NCI-H526 treated with DMSO at 0.1 percent for 48 hours (cell line): ENCODE data around the gene PRR15L.

Source experiments
- DNase-seq: peaks from one replicate; lab custom pipeline; 2025; lab: John Stamatoyannopoulos, UW

Gene PRR15L

GRCh38 chr17:47959825-47960655 lies 2.4 kb upstream of the PRR15L start:
- peak; percentile 81 for DNase-seq

DNA sequence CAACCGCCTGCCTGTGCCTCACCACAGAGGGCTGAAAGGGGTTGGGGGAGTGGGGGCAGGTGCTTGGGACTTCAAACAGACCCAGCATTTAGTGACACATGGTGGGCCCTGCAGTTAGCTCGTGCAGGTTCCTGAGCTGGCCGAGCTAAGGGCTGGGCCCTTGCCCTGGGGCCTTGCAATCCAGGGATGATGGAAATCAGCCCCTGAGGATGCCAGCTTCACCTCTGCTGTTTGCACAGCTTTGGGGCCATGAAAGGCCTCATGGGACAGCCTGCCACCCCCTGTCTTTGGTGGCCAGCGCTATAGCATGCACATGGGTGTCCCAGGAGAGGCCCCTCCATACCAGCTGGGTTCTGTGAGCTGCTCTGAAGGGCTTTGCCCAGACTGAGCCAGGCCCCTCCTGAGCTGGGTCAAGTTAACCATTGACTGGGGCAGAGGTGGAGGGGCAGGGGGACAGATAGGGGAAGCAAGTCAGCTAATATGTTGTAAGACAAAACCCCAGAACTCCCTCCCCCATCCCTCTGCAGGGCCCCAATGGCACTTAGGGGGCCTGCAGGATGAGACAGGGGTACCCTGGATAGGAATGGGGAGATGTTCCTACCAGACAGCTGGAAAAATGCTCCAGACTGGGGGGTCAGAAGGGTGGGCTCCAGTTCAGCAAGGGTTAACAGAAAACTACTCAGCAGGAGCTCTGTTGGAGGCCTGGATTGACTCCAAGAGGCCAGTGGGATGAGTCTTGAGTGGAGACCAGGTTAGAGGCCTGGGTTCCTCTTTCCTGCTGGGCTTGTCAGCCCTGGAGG lies 692 bp downstream of the PRR15L start:
- DNase-seq, result peak; percentile 45

DNA sequence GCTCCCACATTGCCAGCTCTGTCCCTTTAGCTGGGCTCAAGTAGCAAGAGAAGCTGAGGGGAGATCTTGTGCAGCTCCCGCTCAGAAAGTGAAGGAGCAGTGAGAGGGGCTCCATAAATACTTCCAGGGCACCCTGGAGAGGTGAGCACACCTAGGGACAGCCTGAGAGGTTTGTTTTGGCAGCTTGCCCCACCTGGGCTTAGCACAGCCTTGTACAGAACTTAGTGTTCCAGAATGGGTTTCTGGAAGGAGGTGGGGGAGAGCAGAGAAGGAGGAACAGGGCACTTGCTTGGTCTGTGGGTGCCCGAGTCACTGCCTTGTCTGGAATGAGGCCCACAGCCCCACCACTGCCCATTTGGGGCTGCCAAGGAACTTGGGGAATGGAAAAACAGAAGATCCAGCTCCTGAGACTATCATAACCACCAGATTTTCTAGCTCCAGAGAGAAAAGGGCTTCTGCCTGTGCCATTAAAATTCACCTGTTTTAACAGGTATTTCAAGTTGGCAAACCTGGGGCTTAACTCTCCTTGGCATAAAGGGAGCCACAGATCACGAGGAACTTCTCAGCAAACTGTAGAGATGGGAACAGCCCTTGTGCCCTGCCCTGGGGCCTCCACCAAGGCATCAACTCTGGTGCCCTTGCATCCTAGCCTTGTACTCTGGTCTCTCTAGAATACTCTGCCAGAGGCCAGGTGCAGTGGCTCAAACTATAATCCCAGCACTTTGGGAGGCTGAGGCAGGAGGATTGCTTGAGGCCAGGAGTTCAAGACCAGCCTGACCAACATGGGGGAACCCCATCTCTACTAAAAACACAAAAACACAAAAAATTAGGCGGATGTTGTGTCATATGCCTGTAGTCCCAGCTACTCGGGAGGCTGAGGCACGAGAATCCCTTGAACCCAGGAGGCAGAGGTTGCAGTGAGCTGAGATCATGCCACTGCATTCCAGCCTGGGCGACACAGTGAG lies 1.9 kb downstream of the PRR15L start:
- no peak for DNase-seq

- no peak for DNase-seq
These were observed 3.8 kb downstream of the PRR15L start for GRCh38 chr17:47953909-47954308.

- no peak for DNase-seq
These were observed 5.3 kb downstream of the PRR15L start for GRCh38 chr17:47952171-47953021.

GRCh38 chr17:47950448-47950847 lies 7.2 kb downstream of the PRR15L start:
- no peak for DNase-seq

GRCh38 chr17:47949946-47950345 lies 7.7 kb downstream of the PRR15L start:
- DNase-seq, result no peak

DNA sequence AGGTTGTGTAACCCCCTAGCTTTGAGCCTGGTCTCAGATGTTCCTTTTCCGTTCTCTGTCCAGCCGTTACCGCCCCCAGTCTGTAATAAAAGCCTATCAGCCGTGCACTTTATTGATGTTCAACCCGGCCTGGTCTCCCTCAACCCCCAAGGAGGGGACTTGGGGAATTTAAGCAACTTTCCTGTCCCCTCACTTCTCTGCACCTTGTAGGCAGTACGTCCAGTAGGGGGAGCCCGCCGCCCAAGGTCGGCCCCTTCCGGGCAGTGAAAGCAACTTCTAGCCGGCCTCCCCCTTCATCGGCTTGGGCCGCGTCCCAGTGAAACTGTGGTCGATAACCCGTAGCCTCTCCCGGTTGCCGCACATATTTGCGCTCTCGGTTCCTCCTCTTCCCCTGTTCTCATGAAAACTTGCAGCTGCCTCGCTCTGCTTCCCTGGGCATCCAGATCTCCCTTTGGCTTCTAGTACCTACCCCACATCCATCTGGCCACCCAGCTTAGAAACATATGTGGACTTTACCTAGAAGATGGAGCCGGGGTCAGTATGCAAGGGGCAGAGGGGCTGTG lies 8.4 kb downstream of the PRR15L start:
- DNase-seq, result peak; percentile 72

DNA sequence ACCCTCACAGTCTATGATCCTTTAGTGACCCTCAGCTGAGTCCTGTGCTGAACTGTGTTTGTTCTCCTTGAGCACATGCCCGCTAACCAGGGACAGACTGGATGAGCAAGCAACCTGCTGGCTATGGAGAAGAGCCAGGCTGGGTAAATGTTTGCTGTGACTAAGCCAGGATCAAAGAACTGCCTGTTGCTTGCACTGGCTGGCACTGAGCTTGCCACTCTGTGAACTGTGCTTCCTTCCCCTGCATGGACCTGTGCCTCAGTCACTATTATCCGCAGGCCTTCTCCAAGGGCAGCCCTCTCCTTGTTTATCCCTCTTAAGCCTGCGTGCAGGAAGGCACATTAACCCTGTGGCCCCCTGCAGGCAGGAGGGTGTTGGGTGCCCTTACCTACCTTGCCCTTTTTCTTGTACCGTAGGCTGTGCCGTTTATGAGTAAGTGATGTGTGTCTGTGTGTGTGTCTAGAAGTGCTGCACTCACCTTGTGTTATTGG lies 8.9 kb downstream of the PRR15L start:
- DNase-seq, result no peak

DNA sequence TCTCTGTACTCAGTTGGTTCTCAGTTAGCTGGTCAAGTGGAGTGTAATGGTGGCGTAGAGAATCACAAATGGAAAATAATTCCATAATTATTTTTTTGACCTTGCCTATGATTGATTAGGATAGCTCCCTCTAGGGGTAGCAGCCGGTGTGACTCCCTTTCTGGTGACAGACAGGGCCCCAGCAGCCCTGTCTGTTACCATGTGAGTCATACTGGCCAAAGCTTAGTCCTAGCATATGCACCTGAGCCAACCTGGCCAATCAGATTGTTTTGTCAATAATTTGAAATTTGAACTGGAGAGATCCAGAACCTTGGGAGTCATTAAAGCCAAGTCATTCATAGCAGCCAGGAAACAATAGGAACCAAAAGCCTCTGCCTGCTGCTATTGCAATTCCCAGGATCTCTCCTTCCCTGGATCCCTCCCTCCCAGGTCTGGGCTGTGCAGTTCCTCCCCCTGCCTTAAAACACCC lies 10.7 kb downstream of the PRR15L start:
- peak; percentile 52 for DNase-seq

- DNase-seq, result no peak
These were observed 11.2 kb downstream of the PRR15L start for GRCh38 chr17:47946516-47946915.

DNA sequence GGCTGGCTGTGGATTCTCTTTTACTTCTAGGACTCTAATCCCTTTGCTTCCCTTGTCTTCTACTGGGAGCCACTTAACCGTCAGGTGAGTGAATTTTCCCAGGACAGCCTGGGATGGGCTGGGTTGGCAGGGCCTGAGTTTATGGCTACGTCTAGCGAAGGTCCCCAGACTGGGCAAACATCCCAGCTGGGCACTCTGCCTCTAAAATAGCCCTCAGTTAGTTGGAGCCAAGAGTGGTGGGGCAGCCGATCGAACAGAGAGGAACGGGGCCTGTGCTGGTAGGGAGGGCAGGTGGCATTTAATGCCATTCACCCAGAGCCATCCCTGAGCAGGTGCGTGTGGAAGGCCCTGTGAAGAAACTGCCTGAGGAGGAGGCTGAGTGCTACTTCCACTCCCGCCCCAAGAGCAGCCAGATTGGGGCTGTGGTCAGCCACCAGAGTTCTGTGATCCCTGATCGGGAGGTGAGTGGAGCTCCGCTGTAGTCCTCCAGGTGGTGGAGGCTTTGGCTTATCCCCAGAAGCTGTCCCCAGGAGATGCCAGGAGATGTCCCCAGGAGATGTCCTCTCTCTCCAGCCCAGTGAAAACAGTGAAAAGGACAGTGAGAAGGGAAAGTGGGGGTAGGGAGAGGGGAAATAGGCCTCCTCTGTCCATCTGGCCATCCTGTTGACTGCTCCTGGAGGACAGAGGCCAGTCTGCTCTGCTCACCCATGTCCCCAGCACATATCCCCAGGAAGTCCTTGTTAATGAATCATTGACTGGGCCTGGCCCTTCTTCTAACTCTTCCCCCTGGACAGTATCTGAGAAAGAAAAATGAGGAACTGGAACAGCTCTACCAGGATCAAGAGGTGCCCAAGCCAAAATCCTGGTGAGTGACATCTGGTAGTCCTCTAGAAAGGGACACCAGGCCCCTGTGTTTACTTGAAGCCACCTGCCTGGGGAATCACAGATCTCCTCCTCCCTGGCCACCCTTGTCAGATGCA lies 11.9 kb downstream of the PRR15L start:
- no peak for DNase-seq

- DNase-seq, result no peak
These were observed 12.6 kb downstream of the PRR15L start for GRCh38 chr17:47945080-47945479.

DNA sequence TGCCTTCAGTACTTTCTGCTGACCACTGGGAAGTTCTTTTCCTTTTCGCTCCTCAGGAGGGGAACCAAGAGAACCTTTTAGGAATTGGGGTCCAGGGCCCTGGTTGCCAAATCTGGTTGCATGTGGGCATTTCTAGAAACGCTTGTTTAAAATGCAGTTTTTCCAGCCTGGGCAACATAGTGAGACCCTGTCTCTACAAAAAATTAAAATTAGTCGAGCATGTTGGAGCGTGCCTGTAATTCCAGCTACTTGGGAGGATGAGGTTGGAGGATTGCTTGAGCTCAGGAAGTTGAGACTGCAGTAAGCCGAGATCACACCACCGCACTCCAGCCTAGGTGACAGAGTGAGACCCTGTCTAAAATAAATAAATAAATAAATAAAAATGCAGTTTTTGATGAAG lies 15.1 kb downstream of the PRR15L start:
- DNase-seq, result no peak

DNA sequence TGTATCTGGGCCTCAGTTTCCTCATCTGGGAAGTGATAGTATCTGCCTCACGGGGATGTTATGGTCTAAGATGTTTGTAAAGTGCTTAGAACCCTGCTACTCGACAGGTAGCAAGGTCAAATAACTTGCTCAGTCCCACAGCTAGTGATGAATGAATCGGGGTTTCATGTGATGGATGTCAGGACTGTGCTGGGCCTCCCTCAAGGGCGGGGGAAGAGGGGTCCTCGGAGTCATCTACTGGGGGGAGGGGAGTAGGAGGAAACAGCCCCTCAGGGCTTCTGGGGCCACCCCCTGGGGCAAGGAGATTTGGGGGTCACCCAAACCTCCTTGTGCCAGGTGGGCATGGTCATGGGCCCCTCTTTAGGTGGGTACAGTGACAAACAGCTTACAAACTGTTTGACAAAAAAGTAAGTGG lies 15.6 kb downstream of the PRR15L start:
- DNase-seq, result no peak

- peak; percentile 99 for DNase-seq
These were observed 16.2 kb downstream of the PRR15L start, which contains the start of gene PNPO for GRCh38 chr17:47941246-47942095. TSS of gene PNPO (plus strand) at chr17:47941571. CDS start at chr17:47941676, 105 bp downstream.

DNA sequence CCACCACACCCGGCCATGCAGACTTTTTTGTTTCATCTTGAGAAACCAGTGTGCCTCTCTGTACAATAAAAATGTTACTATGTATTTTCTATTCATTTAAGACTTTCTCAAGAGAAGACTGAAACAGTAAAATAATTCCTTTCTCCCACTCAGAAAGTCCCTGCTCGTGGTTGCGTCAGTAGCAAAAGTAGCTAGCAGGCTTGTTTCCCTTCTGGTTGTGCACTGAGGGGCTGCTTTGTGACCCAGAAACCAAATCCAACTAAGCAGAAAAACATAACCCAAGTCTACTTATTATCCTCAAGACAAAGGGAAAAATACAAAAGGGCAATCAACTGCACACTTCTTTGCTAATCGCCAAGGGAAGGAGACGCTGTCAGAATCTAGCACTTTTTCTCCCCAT lies 19.7 kb downstream of the PRR15L start:
- DNase-seq, result no peak

DNA sequence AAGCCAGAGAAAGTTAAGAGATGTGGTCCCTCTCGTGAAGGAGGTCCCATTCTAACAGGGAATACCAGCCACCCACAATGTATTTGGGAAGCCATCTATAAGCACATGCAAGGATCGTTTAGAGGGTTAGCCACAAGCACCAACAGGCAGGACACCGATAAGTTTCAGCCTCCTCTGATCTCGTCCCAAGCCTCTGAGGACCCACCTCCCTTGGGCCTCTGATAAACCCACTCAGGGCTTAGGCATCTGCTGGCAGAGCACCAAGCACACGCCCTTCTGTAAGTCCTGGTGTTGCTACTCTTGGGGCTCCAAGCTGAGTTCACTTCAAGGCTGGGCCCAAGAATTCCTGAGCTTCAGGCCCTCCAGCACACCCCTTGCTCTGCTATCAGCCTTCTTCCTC lies 21.7 kb downstream of the PRR15L start:
- no peak for DNase-seq
